ENCODE data around the gene FAM219A.

FAM219A gene

DNA sequence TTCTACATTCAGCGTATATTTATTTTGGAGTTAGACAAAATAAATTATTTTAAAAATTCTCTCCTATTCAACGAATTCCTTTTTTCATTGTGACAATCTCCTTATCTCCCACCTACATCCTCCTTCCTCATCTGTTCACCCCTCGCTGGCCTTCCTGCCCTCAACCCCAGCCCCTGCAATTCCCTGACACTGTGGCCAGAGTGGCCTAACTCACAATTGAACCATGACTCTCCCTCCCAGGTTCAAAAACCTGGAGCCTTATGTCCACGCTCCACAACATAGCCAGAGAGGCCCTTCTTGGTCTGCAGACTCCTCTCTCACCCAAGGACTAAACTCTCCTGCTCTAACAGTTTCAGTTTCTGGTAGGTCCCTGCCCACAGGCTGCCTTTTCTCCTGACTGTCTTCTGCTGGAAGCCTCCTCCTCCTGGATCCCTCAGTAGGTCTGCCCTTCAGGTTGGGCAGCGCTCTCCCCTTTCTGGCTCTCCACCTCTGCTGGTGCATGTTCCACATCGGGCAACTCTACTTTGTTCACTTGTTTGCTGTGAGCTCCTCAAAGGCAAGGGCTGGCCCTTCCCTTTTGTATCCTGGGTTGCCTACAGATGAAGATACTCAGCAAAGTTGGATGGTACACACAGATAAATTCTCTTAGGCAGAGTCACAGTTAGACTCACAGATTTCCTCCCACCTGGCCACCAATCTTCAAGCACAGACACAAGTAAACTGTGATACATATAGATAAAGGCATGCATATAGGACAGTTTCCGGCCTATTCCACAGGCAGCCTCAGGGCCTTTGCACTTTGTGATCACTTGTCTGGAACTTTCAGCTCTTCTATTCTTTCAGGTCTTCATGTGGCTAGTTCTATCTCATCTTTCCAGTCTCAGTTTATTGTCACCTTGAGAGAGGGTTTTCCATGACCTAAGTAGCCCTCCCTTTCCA lies 61.8 kb downstream of the FAM219A start:
- H3K4me1 ChIP-seq, result no peaks in the 10 kb centered on the region
- TF ChIP-seq Cebpa-rat (IDR thresholded peaks at IDR 0.05), result no peak
- H4K20me1 ChIP-seq, result peaks cover 0 to 14% (median 0%) of the 10 kb centered on the region in 11 experiments; a peak in 4 of 22 replicates
- no peaks in the 10 kb centered on the region for H3K9me3 ChIP-seq (replicated peaks in 1 of 11)
- H3K4me2 ChIP-seq, result no peak overlapping the region
- peaks cover 21 to 50% (median 40%) of the 10 kb centered on the region in 11 experiments; a peak in 21 of 22 replicates for H3K36me3 ChIP-seq
- no peak overlapping the region for H3K4me3 ChIP-seq
- H3K27me3 ChIP-seq, result no peaks in the 10 kb centered on the region
- H3K27ac ChIP-seq, result no peak overlapping the region
- no peak overlapping the region for H3K9ac ChIP-seq

DNA sequence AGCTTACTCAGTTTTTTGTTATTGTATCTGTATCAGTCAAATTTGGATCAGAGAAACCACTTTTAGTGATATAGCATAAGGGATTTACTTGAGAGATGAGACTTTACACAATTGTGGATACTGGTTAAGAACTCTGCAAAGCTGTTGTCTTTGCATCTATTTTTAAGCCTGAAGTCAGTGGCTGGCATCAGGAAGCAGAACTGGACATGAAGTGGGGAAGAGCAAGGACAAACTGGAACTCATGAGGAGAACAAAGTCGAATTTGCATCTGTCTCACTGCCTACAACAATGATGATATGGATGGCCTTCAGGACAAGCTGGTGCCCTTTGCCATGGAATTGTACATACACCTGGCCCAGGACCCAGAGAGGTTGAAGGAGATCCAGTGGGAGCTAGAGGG lies 65.9 kb downstream of the FAM219A start:
- no peak for TF ChIP-seq Cebpa-rat (IDR thresholded peaks at IDR 0.05)
- H3K4me3 ChIP-seq, result no peak overlapping the region
- no peak overlapping the region for H3K9ac ChIP-seq
- peaks cover 0 to 11% (median 4%) of the 10 kb centered on the region in 11 experiments; a peak in 15 of 22 replicates for H3K36me3 ChIP-seq
- no peaks in the 10 kb centered on the region for H3K27me3 ChIP-seq
- H3K4me1 ChIP-seq, result no peaks in the 10 kb centered on the region
- no peak overlapping the region for H3K27ac ChIP-seq
- H4K20me1 ChIP-seq, result peaks cover 0 to 10% (median 0%) of the 10 kb centered on the region in 11 experiments; a peak in 2 of 22 replicates
- no peak overlapping the region; a peak in 1 of 22 replicates for H3K4me2 ChIP-seq
- no peaks in the 10 kb centered on the region for H3K9me3 ChIP-seq (replicated peaks in 1 of 11)

DNA sequence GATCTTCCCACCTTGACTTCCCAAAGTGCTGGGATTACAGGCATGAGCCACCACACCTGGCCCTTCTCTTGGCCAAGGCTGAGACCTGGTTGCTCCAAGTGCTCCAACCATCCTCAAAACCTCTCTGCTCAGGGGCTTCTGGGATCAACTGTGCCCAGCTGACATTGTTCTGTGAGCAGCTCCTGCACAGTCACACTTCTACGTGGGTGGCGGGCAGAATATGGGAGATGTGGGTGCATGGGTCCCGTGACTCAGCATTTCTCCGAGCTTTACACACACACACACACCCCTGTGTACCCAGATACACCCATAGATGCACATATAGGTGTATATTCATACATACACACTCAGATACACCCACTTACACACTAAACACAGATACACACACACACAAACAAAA lies 71.1 kb downstream of the FAM219A start:
- Histone ChIP-seq H3K27me3 (no peaks in the 10 kb centered on the region), H3K9me3 (replicated peaks in 1 of 11) (no peaks in the 10 kb centered on the region), H3K4me1 (peaks cover 0 to 8% (median 0%) of the 10 kb centered on the region in 10 experiments; a peak in 4 of 20 replicates), H4K20me1 (no peaks in the 10 kb centered on the region), H3K9ac (no peak overlapping the region), H3K27ac (no peak overlapping the region), H3K4me2 (no peak overlapping the region), H3K4me3 (no peak overlapping the region), H3K36me3 (no peaks in the 10 kb centered on the region)
- no peak for TF ChIP-seq Cebpa-rat (IDR thresholded peaks at IDR 0.05)

DNA sequence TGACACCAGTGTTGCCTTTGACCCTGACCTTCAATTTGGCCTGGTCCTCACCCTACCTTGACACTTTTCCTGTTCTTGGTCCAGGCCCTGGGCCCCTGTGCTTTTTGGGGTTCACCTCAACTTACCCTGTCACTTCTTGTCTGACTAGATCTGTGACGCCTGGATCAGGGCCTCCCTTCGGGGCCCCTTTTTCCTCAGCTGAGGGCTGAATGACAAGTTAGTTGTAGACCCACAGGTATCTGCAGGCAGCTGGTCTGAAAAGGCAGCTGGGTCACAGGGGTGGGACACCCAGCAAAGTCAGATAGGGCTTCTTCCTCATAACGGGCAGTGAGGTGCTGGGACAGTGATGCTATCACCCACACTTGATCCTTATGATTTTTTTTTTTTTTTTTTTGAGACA lies 71.7 kb downstream of the FAM219A start:
- H3K36me3 ChIP-seq, result no peaks in the 10 kb centered on the region
- H3K9me3 ChIP-seq (replicated peaks in 1 of 11), result no peaks in the 10 kb centered on the region
- peaks cover 0 to 1% (median 0%) of the 10 kb centered on the region in 11 experiments; a peak in 1 of 22 replicates for H3K27me3 ChIP-seq
- no peak overlapping the region for H3K9ac ChIP-seq
- no peaks in the 10 kb centered on the region; a peak in 1 of 22 replicates for H4K20me1 ChIP-seq
- TF ChIP-seq Cebpa-rat (IDR thresholded peaks at IDR 0.05), result no peak
- peaks cover 0 to 8% (median 0%) of the 10 kb centered on the region in 10 experiments; a peak in 4 of 20 replicates for H3K4me1 ChIP-seq
- H3K27ac ChIP-seq, result no peak overlapping the region
- H3K4me2 ChIP-seq, result no peak overlapping the region
- H3K4me3 ChIP-seq, result no peak overlapping the region

DNA sequence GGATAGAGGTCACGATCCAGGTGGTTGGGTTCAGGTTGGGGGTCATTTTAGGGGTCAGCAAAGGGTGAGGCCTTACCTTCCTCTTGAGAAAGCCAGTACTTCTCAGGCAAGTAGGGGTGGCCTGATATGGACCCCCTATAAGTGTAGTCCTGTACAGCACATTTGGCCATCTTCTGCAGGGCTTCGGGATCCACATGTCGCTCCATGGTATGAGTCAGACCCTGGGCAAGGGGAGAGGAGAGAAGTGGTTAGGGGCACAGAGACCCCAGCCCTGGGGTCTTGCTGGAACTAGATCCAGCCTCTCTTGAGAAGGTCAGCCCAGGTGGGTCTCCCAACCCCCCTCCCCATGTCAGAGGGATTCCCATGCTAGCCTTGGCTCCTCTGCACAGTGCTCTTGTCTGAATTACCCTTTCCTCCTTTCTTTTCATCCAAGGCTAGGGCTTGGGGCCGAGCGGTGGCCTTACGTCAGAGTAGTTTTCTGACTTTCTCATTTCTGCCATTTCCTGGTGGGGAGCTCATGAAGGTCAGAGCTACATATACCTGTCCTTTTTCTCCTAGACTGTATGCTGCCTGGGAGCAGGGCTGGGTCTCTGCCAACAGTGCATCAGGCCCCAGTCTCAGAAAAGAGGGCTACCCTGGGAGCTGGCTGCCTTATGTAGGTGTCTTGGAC lies 72.7 kb downstream of the FAM219A start:
- Histone ChIP-seq H3K36me3 (no peaks in the 10 kb centered on the region), H3K4me3 (no peak overlapping the region), H3K9ac (no peak overlapping the region), H3K4me1 (peaks cover 6 to 11% (median 7%) of the 10 kb centered on the region in 10 experiments; a peak in 18 of 20 replicates), H3K4me2 (no peak overlapping the region), H4K20me1 (no peaks in the 10 kb centered on the region; a peak in 1 of 22 replicates), H3K9me3 (replicated peaks in 1 of 11) (no peaks in the 10 kb centered on the region), H3K27ac (no peak overlapping the region), H3K27me3 (peaks cover 0 to 7% (median 0%) of the 10 kb centered on the region in 11 experiments; a peak in 4 of 22 replicates)
- no peak for TF ChIP-seq Cebpa-rat (IDR thresholded peaks at IDR 0.05)

DNA sequence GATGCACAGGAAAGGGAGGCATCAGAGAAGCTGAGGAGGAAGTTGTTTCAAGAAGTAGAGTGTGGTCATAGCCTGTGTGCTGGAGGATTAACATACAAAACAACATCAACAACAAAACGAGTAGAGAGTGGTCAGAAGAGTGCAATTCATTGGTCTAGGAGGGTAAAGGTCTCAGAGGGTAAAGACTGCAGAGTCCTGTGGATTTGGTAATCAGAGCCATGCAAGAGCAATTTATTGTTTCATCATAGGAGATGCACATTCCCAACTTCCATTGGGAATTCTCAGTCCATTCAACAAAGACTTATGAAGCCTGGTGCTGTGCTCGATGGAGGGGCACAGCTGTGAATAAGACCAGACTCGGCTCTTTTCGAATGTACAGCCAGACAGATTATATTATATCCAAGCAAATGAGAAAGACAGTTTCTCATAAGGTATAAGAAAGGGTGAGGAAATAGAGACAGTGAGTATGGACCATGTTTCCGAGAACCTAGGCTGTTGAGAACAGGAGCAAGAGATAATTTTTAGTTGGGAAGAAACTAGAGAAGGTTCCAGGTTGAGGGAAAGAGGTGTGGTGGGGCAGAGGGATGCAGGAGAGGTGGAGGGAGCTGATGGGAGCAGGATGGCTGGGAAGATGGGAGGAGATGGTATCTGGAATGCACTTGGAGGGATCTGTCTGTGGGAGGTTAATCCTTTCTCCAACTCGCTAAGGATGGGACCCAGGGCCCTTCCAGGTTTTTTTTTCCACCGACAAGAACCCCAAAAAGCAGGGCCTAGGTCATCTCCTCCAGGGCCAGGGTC lies 73.8 kb downstream of the FAM219A start:
- TF ChIP-seq Cebpa-rat (IDR thresholded peaks at IDR 0.05), result no peak
- H4K20me1 ChIP-seq, result no peaks in the 10 kb centered on the region; a peak in 1 of 22 replicates

DNA sequence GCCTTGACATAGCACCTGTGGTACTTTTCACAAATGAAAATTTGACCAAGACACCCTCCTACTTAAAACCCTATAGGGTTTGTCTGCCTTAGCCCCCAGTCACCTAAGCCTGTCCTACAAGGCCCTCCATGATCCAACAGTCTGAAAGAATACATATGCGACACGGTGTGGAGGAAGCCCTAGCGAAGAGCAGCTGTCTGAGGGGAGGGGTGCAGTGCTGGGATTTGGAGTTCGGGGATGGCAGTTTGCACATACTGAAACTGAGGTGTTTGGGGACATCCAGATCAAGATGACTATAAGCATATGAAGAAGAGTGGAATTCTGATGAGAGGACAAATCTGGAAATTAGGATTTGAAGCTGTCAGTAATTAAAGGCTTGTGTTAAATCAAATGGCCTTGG lies 74.5 kb downstream of the FAM219A start:
- Histone ChIP-seq H3K27ac (no peak overlapping the region), H3K36me3 (no peaks in the 10 kb centered on the region), H4K20me1 (peaks cover 0 to 2% (median 0%) of the 10 kb centered on the region in 11 experiments; a peak in 1 of 22 replicates), H3K4me2 (peak overlapping the region in 1 of 11 experiments; percentile 24; a peak in 2 of 22 replicates), H3K9me3 (replicated peaks in 1 of 11) (no peaks in the 10 kb centered on the region), H3K27me3 (peaks cover 0 to 7% (median 0%) of the 10 kb centered on the region in 11 experiments; a peak in 4 of 22 replicates), H3K4me1 (peaks cover 18 to 26% (median 23%) of the 10 kb centered on the region in 10 experiments), H3K9ac (no peak overlapping the region), H3K4me3 (no peak overlapping the region)
- TF ChIP-seq Cebpa-rat (IDR thresholded peaks at IDR 0.05), result no peak

More for the DNA sequence above, 73.8 kb downstream of the FAM219A start:
- no peak overlapping the region for H3K27ac ChIP-seq
- no peaks in the 10 kb centered on the region for H3K9me3 ChIP-seq (replicated peaks in 1 of 11)
- no peak overlapping the region for H3K4me3 ChIP-seq
- peak overlapping the region in 2 of 11 experiments; percentile 11 to 24; a peak in 2 of 22 replicates for H3K4me2 ChIP-seq
- peaks cover 0 to 7% (median 0%) of the 10 kb centered on the region in 11 experiments; a peak in 4 of 22 replicates for H3K27me3 ChIP-seq
- peaks cover 16 to 21% (median 17%) of the 10 kb centered on the region in 10 experiments for H3K4me1 ChIP-seq
- no peaks in the 10 kb centered on the region for H3K36me3 ChIP-seq
- H3K9ac ChIP-seq, result no peak overlapping the region

DNA sequence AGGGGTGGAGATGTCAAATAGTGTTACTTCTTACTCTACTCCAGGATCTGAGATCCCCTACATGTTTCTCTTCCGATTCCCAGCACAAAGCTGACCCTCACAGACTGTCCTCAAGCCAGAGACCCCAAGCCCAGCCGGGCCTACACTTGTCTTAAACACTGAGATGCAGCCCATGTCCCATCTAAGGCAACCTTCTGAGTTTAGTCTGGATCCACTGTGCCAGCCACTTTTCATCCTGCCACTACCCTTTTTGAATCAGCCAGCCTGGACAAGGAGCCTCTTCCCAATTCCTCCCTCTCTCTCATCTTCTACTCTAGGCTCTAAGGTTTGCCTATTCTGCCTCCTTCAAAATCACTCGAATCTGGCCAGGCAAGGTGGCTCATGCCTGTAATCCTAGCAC lies 75.5 kb downstream of the FAM219A start:
- H3K9ac ChIP-seq, result no peak overlapping the region
- TF ChIP-seq Cebpa-rat (IDR thresholded peaks at IDR 0.05), result no peak

More for the DNA sequence above, 75.5 kb downstream of the FAM219A start:
- Histone ChIP-seq H3K4me1 (peaks cover 18 to 33% (median 27%) of the 10 kb centered on the region in 10 experiments), H3K27me3 (peaks cover 0 to 7% (median 0%) of the 10 kb centered on the region in 11 experiments; a peak in 4 of 22 replicates), H3K9me3 (replicated peaks in 1 of 11) (no peaks in the 10 kb centered on the region), H3K36me3 (no peaks in the 10 kb centered on the region), H3K4me3 (no peak overlapping the region), H4K20me1 (peaks cover 0 to 7% (median 0%) of the 10 kb centered on the region in 11 experiments; a peak in 1 of 22 replicates), H3K27ac (no peak overlapping the region), H3K4me2 (no peak overlapping the region)

All from BLaER1 treated with 17β-estradiol and CSF1 and Interleukin-3, amounts not matched to agents 10 nM and 100 nM (cell line).